Measurements from ENCODE around the gene DHFR2. TPM values are rescaled to one million over a fixed set of nuclear protein-coding genes. Genes with fewer than 3 reads are reported as not detected.
"Not testable (repeated sequence)": the region's sequence is repeated elsewhere in the genome, so short reads cannot be mapped to it uniquely, and the experiment has no call there.

The DHFR2 gene
- total RNA-seq, 1 donor from 2014 or later, result 4.6 TPM

GRCh38 chr3:94065819-94066480 is 3.2 kb upstream of the DHFR2 start:
- no peak for DNase-seq (ENCODE audit: low spot score)

DNA sequence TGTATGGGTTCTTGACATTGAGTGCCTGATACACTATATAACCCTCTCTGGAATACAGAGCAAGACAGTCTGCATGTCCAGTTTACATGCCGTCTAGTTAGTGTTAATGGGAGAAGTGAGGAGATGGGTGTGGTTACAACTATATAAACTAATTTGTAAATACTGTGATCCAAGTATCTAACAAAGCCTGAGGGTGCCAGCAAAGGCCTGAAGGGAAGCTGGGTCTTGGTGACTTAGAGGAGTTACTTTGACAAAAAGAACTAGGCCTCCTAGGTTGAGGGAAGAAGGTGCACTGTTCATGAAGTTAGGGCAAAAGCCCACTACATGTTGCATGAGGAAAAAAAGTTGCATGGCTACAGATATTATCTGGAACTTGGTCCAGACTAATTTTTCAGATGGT is 2.4 kb upstream of the DHFR2 start:
- DNase-seq (ENCODE audit: low spot score), result no peak

DNA sequence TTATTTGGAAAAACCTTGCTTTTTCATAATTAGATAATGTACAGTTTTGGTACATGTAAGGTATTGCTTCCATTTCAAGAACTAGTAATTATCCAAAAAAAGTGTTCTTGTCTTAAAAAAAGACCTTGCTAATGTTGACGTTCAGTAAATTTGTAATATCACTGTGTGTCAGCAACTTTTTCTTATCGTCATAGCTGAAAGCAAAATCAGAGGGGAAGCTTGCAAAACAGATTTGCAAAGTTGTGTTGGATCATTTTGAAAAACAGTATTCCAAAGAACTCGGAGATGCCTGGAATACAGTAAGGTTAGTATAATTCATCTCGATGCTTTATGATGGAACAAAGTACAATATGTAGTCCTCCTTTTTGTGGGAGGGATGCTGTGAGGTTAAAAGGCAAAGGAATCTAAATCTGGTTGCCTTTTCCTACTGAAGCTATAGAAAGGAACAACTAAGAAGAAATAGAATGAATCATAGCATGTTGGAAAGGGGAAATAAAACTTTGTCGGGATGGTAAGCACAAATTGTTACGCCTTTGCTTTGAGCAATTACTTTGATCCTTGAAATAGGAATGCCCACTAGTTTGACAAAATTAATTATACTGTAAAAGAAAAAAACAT is 1.6 kb upstream of the DHFR2 start:
- DNase-seq (ENCODE audit: low spot score), result no peak

- DNase-seq (ENCODE audit: low spot score), result no peak
These were observed 892 bp upstream of the DHFR2 start for GRCh38 chr3:94063496-94064119.

GRCh38 chr3:94061297-94061696 is 1.4 kb downstream of the DHFR2 start:
- no peak for DNase-seq (ENCODE audit: low spot score)

DNA sequence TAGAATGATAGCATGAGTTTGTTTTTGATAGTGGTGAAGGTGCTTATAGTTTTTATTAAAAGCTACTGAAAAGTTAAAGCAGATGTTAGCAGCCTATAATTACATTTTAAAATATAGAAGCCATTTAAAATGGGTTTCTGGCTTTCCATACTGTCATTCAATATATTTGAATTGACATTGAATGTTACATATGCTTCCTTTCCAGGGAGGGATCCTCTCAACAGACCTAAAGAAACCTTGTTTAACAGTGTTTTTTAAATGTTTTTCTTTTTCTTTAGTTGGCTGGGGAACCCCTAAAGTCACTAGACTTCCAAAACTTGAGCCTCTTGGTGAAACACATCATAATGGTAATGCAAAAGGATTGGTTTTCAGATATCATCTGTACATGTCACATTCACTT is 12.2 kb downstream of the DHFR2 start:
- no peak for DNase-seq (ENCODE audit: low spot score)

DNA sequence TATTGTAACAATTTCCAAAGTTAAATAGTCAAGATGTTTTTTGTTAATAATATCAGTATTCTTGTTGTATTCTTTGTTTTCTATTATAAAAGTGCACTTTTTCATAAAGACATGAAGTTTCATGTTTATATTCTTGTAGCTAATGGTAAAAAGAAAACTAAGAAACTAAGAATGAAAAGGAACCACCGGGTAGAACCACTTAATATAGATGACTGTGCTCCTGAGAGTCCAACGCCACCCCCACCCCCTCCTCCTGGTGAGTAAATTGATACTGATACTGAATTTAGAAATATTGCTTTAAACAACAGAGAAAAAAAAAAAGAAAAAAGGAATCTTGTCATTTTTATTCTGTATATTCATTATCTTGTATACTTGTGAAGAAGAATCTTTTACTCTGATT is 13.4 kb downstream of the DHFR2 start:
- DNase-seq (ENCODE audit: low spot score), result no peak

GRCh38 chr3:94046533-94046932 is 16.2 kb downstream of the DHFR2 start:
- DNase-seq (ENCODE audit: low spot score), result no peak

GRCh38 chr3:94044100-94044936 is 18.4 kb downstream of the DHFR2 start:
- not testable (repeated sequence) for DNase-seq (ENCODE audit: low spot score)

- no peak for DNase-seq (ENCODE audit: low spot score)
These were observed 19.4 kb downstream of the DHFR2 start for GRCh38 chr3:94043285-94043684.

GRCh38 chr3:94036909-94037507 is 25.7 kb downstream of the DHFR2 start:
- no peak for DNase-seq (ENCODE audit: low spot score)

DNA sequence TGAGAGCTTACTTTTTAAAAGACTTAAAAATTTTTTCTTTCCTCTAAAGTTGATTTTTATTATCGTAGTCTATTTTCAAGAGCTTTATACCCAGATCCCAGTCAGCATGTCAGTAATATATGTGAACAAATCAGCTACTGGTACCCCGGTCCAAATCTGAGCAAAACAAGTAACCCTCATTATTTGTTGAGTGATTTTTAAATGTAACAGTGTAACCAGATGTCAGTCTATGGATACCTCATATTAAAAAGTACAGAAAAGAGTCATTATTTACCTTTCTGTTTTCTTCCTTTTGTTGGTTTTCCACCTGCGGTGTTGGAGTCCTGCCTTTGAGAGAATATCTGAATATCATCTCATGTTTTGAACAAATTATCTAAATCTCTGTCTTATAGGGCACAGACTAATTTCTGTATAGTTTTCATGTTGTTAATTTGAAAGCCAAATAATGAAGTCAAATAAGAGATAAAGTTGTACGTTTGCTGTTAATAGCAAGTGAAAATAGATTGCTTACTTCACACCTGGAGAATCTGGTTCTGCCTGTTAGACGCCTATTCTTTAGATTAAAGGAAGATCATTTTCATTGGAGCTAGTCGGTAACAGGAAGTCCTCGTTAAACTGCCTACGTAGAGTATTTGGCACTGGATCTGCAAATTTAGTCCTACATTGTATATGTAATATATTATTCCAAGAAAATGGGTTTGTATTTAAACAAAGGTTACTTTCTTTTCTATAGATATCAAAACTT is 34.5 kb downstream of the DHFR2 start, which contains the start of gene STX19:
Gene STX19 (minus strand): TSS at position 505 of the 745 bp plus-strand sequence. CDS start 13,328 bp downstream, outside the sequence.
- DNase-seq (ENCODE audit: low spot score), result no peak

DNA sequence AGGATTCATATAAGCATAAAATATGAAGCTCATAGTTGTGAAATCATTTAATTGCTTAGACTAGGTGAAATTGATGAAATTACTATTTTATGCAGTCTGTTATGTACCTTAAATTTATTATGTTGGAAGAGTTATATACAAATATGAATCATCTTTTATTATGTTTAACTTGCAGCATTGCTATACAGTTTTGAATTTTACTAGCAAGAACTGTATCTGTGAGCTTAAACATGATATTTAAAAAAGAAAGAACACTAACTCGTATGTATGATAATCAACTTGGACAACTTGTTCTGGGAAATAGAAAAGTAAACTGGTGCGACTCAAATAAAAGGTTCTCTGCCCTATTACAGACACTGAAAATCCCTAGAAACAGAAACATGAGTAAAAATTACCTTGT is 36.1 kb downstream of the DHFR2 start:
- no peak for DNase-seq (ENCODE audit: low spot score)

DNA sequence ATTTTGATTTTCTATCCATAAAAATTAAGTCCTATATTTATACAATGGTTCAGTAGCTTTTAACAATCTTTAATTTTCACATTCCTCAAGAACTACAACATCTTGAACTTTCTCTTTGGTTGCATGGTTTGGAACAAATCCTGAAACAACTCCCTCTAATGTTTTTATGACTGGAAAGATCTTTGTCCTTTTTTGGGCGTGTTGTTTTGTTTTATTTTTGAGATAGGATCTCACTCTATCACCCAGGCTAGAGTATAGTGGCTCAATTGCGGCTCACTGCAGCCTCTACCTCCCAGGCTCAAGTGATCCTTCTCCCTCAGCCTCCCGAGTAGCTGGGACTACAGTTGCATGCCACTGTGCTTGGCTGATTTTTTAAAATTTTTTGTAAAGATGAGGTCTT is 38.3 kb downstream of the DHFR2 start:
- no peak for DNase-seq (ENCODE audit: low spot score)

DNA sequence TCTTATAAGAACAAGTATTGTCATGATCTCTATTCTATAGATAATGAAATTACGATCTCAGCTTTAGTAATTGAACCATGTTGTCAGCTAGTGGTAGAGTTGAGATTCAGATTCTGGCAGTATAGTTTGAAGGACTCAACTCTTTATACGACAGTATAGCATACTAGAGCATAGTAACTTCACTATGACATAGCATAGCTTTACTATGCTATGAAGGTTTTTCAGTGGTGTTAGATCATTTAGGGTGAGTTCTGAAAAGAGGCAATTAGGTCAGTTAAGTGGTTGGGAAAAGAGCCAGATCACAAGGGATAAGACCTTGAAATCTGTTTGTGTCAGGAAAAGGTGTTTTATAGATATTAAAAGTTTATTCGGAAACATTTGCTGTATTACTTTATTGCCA is 42.4 kb downstream of the DHFR2 start:
- DNase-seq (ENCODE audit: low spot score), result no peak

GRCh38 chr3:94019659-94020058 is 43.1 kb downstream of the DHFR2 start:
- DNase-seq (ENCODE audit: low spot score), result no peak

DNA sequence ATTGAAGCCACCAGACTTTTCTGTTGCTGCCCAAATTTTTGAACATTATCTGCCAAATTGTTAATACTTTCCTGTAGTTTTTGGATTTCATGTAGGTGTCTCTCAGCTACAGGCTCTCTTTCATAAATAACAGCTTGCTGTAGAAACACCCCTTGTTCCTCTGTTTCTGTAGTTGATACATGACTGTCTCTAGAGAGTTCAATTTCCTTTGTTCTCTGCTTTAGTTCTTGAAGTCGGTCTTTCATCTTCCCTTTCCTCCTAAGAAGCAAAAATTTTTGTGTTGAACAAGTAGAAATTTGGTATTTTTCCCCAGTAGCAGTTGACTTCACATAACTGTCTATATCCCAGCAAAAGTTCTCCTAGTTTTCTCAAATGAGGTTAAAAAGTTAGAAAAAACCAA is 47.7 kb downstream of the DHFR2 start:
- DNase-seq (ENCODE audit: low spot score), result no peak

GRCh38 chr3:94012185-94012584 is 50.5 kb downstream of the DHFR2 start:
- no peak for DNase-seq (ENCODE audit: low spot score)

GRCh38 chr3:94011233-94011711 is 51.4 kb downstream of the DHFR2 start:
- DNase-seq (ENCODE audit: low spot score), result no peak

DNA sequence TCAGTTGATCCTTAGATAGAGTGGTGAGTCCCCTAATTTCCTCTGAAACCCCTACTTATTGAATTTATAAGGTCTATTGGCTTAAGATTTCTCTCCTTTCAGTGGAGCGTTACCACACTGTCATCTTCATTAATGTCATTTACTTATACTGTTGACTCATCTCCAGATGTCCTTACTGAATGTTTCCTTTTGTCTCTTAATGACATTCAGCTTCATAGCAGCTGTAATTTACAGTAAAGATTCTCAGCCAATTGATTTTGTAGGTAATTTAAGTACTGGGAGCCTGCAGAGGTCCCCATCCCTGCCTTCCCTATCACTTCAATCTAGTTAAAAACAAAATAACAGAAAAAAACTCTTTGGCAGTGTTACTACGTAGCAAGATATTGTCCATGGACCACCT is 53.1 kb downstream of the DHFR2 start:
- no peak for DNase-seq (ENCODE audit: low spot score)
